ENCODE measurements around the gene PSMG3.

Gene PSMG3

DNA sequence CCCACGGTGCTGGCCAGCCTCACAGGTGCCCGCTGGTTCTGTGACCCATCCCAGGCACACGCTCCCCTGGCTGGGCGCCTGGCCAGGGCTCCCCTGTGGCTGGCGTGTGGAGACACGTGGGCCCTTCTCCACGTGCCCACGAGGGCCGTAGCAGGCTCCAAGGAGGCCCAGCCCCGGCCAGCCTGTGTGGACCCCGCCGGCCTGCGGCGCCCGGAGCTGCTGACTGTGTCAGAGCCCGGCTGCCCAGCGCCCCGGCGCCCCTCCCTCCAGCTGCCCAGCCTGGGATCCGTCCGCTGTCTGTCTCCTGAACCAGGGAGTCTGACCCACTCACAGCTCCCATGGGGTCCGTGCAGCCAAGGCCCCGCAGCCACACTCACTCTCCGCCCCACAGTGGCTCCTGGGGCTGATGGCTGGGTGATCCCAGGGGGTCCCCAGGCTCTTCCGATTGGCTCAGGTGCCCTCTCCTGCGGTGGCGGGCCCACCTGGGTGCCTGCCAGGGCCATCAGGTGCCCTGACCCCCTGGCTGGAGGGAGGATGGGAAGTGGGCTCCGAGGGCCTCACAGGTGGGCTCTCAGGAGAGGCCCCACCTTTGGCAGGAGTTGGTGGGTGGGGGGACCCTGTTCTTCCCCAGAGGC lies 23.4 kb downstream of the PSMG3 start:
- Histone ChIP-seq H2AFZ (ENCODE audit: low read depth, low read length, severe bottlenecking) (no peak overlapping the region), H3K27ac (ENCODE audit: low read depth, low read length) (no peak overlapping the region)

DNA sequence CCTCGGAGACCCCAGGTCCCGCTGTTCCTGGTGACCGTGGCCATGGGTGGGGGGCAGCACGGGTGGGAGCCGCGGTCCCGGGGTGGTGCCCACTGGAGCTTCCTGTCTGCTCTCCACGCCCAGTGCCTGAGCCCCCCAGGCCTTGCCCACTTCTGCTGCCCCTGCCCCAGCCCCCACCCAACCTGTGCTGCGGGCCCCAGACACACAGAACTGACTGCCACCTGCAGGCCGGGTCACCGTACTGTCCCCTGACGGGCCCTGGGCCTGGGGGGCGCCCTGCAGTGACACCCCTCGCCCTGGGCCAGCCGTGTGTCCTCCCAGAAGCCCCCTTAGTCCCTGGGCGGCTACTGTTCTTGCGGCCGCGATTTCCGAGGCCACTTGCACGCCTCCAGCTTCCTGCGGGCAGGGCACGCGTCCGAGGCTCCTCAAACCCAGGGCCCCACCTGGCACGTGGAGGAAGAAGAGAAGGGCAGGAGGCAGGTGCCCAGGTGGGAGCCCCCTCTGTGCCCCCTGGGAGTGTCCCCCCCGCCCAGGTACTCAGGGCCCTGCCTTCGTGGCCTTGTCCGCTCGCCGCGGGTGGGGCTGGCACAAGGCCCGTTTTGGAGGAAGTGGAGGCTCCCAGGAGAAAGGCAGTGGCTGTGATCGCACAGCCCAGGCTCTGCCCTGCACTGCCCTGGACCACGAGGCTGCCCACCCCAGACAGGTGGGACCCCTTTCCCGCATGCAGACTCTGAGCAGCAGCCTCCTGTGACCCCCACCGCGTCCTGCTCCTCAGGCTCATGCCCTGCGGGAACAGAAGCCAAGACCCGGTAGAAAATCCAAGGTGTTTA lies 24.2 kb downstream of the PSMG3 start:
- no peaks in the 10 kb centered on the region for H3F3A ChIP-seq (ENCODE audit: insufficient read depth)
- no peak overlapping the region for H3K27ac ChIP-seq (ENCODE audit: low read depth, low read length)
- no peak overlapping the region for H3K4me3 ChIP-seq (ENCODE audit: insufficient read depth, low read length, poor library complexity, severe bottlenecking)
- no peaks in the 10 kb centered on the region for H3K79me2 ChIP-seq (ENCODE audit: insufficient read depth, low read length)
- H2AFZ ChIP-seq (ENCODE audit: low read depth, low read length, severe bottlenecking), result no peak overlapping the region
- 0 out of 2 replicates have a peak, but pooled peaks cover 4% of the 10 kb centered on the region for H4K20me1 ChIP-seq (ENCODE audit: low read depth, low read length)
- H3K9ac ChIP-seq (ENCODE audit: low read length), result no peak overlapping the region
- no peaks in the 10 kb centered on the region for H3K27me3 ChIP-seq (ENCODE audit: low read length)
- no peaks in the 10 kb centered on the region for H3K9me2 ChIP-seq (replicated peaks; ENCODE audit: insufficient read depth, low read length)
- TF ChIP-seq, protein P1, sequence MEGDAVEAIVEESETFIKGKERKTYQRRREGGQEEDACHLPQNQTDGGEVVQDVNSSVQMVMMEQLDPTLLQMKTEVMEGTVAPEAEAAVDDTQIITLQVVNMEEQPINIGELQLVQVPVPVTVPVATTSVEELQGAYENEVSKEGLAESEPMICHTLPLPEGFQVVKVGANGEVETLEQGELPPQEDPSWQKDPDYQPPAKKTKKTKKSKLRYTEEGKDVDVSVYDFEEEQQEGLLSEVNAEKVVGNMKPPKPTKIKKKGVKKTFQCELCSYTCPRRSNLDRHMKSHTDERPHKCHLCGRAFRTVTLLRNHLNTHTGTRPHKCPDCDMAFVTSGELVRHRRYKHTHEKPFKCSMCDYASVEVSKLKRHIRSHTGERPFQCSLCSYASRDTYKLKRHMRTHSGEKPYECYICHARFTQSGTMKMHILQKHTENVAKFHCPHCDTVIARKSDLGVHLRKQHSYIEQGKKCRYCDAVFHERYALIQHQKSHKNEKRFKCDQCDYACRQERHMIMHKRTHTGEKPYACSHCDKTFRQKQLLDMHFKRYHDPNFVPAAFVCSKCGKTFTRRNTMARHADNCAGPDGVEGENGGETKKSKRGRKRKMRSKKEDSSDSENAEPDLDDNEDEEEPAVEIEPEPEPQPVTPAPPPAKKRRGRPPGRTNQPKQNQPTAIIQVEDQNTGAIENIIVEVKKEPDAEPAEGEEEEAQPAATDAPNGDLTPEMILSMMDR (IDR thresholded peaks at IDR 0.05; ENCODE audit: insufficient read depth, low read length, poor library complexity, severe bottlenecking), result no peak
- no peak for TF ChIP-seq EZH2phosphoT487 (conservative IDR thresholded peaks at IDR 0.05; ENCODE audit: low read length)
- H3K36me3 ChIP-seq (ENCODE audit: low read length), result no peaks in the 10 kb centered on the region
- H3K4me2 ChIP-seq (ENCODE audit: low read depth, low read length, poor library complexity, severe bottlenecking), result no peak overlapping the region
- no peaks in the 10 kb centered on the region for H3K9me3 ChIP-seq (ENCODE audit: insufficient read depth, low read length)

More for the DNA sequence above, 23.4 kb downstream of the PSMG3 start:
- H3K9me3 ChIP-seq (ENCODE audit: insufficient read depth, low read length), result no peaks in the 10 kb centered on the region
- H3K27me3 ChIP-seq (ENCODE audit: low read length), result no peaks in the 10 kb centered on the region
- no peak overlapping the region for H3K9ac ChIP-seq (ENCODE audit: low read length)
- TF ChIP-seq, protein P1 (IDR thresholded peaks at IDR 0.05; ENCODE audit: insufficient read depth, low read length, poor library complexity, severe bottlenecking), result no peak
- TF ChIP-seq EZH2phosphoT487 (conservative IDR thresholded peaks at IDR 0.05; ENCODE audit: low read length), result no peak
- H3K79me2 ChIP-seq (ENCODE audit: insufficient read depth, low read length), result no peaks in the 10 kb centered on the region
- no peaks in the 10 kb centered on the region for H3F3A ChIP-seq (ENCODE audit: insufficient read depth)
- H3K9me2 ChIP-seq (replicated peaks; ENCODE audit: insufficient read depth, low read length), result no peaks in the 10 kb centered on the region
- no peak overlapping the region for H3K4me3 ChIP-seq (ENCODE audit: insufficient read depth, low read length, poor library complexity, severe bottlenecking)
- H4K20me1 ChIP-seq (ENCODE audit: low read depth, low read length), result 0 out of 2 replicates have a peak, but pooled peaks cover 4% of the 10 kb centered on the region
- no peak overlapping the region for H3K4me2 ChIP-seq (ENCODE audit: low read depth, low read length, poor library complexity, severe bottlenecking)
- H3K36me3 ChIP-seq (ENCODE audit: low read length), result no peaks in the 10 kb centered on the region

DNA sequence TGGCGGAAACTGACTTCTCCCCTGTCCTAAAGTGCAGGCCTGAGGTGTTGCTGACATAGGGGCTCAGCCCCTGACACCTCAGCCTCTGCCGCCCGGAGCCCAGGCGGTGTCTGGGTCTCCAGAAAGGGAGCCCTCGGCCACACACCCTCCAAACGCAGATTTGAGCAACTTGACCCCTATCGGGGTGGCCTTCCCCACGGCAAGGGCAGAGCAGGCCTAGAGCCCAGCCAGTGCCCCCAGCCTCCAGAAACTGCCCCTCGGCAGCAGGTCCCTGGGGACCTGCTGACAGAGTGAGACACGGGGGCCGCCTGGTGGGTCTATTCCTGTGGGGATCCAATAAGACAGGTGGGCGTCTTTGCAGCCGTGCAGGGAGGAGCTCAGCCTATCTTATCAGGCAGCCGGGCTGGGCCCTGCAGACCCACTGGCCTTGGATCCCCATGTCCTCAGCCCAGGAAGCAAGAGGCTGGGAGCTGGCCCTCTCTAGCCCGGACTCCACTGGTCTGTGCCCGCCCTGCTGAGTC lies 24.9 kb downstream of the PSMG3 start:
- H3F3A ChIP-seq (ENCODE audit: insufficient read depth), result no peaks in the 10 kb centered on the region
- H2AFZ ChIP-seq (ENCODE audit: low read depth, low read length, severe bottlenecking), result no peak overlapping the region
- TF ChIP-seq EZH2phosphoT487 (conservative IDR thresholded peaks at IDR 0.05; ENCODE audit: low read length), result no peak
- TF ChIP-seq, protein P1 (IDR thresholded peaks at IDR 0.05; ENCODE audit: insufficient read depth, low read length, poor library complexity, severe bottlenecking), result no peak
- H3K27ac ChIP-seq (ENCODE audit: low read depth, low read length), result no peak overlapping the region
- H3K79me2 ChIP-seq (ENCODE audit: insufficient read depth, low read length), result no peaks in the 10 kb centered on the region
- no peaks in the 10 kb centered on the region for H3K9me2 ChIP-seq (replicated peaks; ENCODE audit: insufficient read depth, low read length)
- no peaks in the 10 kb centered on the region for H3K36me3 ChIP-seq (ENCODE audit: low read length)
- no peaks in the 10 kb centered on the region for H3K27me3 ChIP-seq (ENCODE audit: low read length)
- 0 out of 2 replicates have a peak, but pooled peaks cover 4% of the 10 kb centered on the region for H4K20me1 ChIP-seq (ENCODE audit: low read depth, low read length)
- H3K9ac ChIP-seq (ENCODE audit: low read length), result no peak overlapping the region
- H3K4me3 ChIP-seq (ENCODE audit: insufficient read depth, low read length, poor library complexity, severe bottlenecking), result no peak overlapping the region
- no peak overlapping the region for H3K4me2 ChIP-seq (ENCODE audit: low read depth, low read length, poor library complexity, severe bottlenecking)
- H3K9me3 ChIP-seq (ENCODE audit: insufficient read depth, low read length), result no peaks in the 10 kb centered on the region
